ENCODE data around the gene ISOC2.
A peak's percentile ranks its signal among the peaks of the same experiment; 100 is the strongest.
"Not testable (repeated sequence)": the region's sequence is repeated elsewhere in the genome, so short reads cannot be mapped to it uniquely, and the experiment has no call there.

ISOC2 gene

GRCh38 chr19:55456347-55456746 is 5.1 kb downstream of the ISOC2 start:
- DNase-seq, result no peak

GRCh38 chr19:55455576-55456235 is 5.7 kb downstream of the ISOC2 start:
- no peak for DNase-seq

DNA sequence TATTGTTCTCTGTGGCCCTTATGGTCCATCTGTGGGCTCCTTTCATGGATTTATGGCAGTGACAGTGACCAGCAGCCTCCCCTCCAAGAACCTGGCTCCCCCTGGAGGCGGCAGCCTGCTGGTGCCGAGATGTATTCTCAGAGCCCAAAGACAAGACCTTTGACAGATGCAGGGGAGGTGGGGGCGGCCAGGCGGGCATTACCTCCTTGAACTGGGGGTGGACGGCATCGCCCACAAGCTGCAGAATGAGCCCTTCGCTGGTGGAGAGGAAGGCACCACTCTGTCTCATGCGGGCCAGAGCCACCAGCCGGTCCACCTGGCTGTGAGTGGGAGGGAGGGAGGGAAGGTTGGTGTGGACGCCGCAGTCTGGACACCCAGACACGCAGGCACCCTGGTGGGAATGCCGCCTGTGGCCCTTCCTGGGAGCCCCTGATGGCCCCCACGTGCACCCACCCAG is 6.6 kb downstream of the ISOC2 start:
- DNase-seq, result peak; percentile 56

DNA sequence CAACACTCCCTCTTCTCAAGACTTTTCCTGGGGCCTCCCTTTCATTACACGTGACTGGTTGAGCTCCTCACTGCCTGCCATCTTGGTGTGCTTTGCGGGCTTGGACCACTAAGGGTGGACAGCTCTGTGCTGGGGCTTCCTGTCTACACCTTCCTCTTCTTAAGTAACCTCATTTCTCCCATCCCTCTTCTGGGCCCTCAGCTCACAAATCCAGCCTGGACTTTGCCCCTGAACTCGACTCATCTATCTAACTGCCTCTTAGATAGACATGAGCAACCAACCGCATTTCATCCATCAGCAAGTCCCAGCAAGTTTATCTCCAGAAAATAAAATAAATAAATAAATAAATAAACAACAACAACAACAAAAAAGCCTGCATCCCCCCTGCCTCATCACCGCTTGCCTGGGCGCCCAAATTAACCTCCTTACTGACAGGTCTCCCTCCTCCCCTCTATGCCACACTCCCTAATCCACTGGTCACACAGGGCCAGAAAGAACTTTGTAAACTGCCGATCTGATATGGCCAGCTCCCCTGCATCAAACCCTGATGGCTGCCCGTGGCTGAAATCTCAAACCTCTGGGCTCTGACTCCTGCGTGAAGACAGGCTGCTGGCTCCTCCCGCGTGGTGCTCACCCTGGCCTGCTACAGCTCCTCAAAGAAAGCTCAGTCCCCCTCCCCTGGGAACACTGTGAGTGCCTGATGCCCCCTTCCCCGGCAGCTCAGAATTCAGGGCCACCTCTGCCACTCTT is 7.8 kb downstream of the ISOC2 start:
- DNase-seq, result no peak

- peak; percentile 43 for DNase-seq
Measured at GRCh38 chr19:55452749-55453346, 8.6 kb downstream of the ISOC2 start.

GRCh38 chr19:55451965-55452748 is 9.3 kb downstream of the ISOC2 start:
- DNase-seq, result no peak

DNA sequence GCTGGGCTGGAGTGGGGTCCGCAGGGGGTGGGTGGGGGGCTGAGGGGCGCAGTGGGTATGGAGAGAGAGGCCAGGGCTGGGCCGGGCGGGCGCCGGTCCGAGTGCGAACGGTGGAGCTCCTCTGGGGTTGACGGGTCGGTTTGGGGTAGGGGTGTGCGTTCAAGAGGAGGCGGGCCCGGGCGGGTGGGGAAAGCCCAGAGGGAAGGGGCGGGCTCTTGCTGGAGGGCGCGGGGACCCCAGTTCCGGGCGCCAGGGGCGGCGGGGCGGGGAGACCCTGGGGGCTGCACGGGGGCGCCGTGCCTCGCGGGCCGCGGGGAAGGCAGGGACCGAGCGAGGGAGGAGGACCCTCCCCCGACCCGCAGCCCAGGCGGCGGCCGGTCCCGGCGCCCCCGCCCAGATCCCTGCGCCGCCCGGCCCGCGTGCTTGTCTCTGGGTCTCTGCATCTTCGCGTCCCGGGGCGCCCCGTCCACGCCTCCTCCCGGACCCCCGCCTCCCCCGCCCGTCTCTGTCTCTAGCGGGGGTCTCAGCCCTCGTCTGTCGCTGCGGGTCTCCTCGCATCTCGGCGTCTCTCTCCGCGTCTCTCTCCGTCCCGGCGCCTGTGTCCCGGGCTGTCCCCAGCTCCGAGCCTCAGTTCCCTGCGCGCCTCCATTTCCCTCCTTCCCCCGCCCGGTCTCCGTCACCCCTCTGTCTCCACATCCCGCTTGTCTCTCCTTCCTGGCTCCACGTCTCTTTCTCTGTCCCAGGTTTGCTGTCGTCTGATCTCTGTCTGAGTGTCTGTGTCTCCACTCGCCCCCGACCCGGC is 10.1 kb downstream of the ISOC2 start:
- no peak for DNase-seq

DNA sequence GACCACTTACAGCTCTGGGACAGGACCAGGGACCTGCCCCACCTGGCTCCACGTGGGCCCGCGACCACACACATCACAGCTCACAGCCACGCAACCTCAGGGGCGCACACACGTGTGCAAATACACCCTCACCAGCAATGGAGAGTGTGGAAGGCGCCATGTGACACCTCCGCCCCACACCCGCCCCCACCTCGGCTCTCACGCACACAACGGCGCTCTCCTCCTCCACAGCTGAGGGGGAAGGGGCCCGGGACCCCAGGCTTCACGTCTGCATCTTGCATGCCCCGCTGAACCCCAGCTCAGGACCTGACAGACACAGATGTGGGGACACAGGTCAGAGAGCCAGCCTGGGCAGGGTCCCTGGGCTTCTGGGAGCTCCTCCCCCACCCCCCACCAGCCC is 12.0 kb downstream of the ISOC2 start:
- DNase-seq, result no peak

GRCh38 chr19:55448175-55448490 is 13.3 kb downstream of the ISOC2 start:
- not testable (repeated sequence) for DNase-seq

- no peak for DNase-seq
Measured at GRCh38 chr19:55447421-55448174, 13.8 kb downstream of the ISOC2 start.

DNA sequence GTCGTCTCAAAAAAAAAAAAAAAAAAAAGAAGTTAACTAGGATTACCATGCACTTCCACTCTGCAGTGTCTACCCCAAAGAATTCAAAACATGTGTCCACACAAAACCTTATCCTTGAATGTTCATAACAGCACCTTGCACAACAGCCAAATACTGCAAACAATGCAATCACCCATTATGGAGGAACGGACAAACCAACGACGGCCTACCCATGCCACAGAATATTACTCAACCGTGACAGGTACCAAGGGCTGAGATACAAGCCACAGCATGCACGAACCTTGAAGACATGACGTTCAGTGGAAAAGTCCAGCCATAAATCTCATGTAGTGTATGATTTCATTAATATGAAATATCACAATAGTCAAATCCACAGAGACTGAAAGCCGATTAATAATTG is 15.4 kb downstream of the ISOC2 start:
- DNase-seq, result no peak

- DNase-seq, result no peak
Measured at GRCh38 chr19:55444646-55445045, 16.8 kb downstream of the ISOC2 start.

GRCh38 chr19:55443824-55444480 is 17.5 kb downstream of the ISOC2 start:
- DNase-seq, result no peak

DNA sequence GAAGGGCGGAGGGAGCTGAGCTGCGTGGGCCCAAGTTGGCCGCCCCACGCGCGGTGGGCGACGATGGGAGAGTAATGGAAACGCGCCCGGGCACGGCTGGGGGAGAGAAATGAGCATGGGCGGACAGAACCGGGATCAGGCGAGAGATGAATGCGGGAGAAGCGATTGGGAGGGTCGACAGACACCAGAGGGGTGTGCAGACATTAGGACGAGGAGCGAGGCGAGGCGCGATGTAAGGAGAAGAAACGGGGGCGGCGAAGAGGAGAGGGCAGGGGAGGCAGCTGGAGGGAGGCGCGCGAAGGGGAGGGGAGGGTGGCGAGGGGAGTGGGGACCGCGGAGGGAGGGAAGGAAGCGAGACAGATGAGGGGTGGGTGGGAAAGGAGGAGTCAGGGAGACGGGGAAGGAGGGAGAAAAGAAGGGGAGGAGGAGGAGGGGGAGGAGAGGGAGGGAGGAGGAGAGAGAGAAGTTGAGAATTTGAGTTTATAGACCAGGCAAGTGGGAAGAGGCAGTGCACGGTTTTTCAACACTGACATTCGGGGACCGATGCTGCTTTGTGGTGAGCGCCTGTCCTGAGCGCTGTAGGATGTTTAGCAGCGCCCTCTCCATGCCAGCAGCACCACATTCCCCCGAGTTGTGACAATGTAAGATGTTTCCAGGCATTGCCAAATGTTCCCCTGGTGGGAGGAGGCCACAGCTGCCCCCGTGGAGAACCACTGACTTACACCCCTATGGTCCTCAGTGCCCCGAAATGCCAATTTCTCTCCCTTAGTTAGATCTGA is 18.2 kb downstream of the ISOC2 start, which contains the start of gene SHISA7:
SHISA7 (minus strand) TSS at position 256 of the 779 bp plus-strand sequence. CDS start 437 bp downstream, outside the sequence.
- DNase-seq, result no peak

GRCh38 chr19:55442372-55442961 is 19.0 kb downstream of the ISOC2 start:
- DNase-seq, result no peak

- no peak for DNase-seq
Measured at GRCh38 chr19:55441692-55442321, 19.6 kb downstream of the ISOC2 start.

GRCh38 chr19:55441319-55441691 is 20.1 kb downstream of the ISOC2 start:
- no peak for DNase-seq

- no peak for DNase-seq
Measured at GRCh38 chr19:55440411-55441105, 20.9 kb downstream of the ISOC2 start.

GRCh38 chr19:55439052-55439451 is 22.4 kb downstream of the ISOC2 start:
- DNase-seq, result no peak
